PC-3 (cell line): ENCODE results near the gene WNT10A.

Experiments used
- EZH2 ChIP-seq: fragments of 300-600 bp; sonication (generic); IDR thresholded peaks from one replicate; pipeline ENCODE4 v1.6.1; 2017; ENCODE audit warnings: antibody characterized with exemption, mild to moderate bottlenecking, low read length; ENCODE audit not compliant: unreplicated experiment
- EZH2phosphoT487 ChIP-seq: fragments of 300-600 bp; sonication (generic); IDR thresholded peaks from 2 replicates; pipeline ENCODE4 v1.6.1; 2018; ENCODE audit warnings: mild to moderate bottlenecking, antibody characterized with exemption, low read length, borderline replicate concordance
- TF ChIP-seq, protein P1 (sequence below): fragments of 300-600 bp; sonication (generic); conservative IDR thresholded peaks from 2 replicates; pipeline ENCODE4 v1.5.1; 2017; ENCODE audit warnings: antibody characterized with exemption, low read depth, mild to moderate bottlenecking, low read length

DNA sequence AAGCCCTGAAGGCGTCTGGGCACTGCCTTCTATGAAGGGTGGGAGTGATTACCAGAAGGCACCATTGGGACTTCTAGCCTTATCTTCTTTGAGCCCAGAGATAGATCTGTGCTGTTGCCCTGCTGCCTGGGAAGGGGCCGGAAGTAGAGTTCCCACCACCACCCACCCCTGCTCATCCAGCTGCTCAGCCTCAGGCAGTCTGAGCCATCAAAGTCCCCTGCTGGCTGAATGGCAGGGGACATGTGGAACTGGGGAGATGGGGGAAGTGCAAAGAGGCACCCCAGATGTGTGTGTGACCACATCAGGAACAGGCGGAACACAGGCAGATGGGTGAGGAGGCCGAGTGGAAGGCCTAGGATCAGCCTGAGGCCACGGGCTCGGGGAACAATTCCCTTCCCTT is 3.3 kb upstream of the WNT10A start:
- TF ChIP-seq, protein P1, sequence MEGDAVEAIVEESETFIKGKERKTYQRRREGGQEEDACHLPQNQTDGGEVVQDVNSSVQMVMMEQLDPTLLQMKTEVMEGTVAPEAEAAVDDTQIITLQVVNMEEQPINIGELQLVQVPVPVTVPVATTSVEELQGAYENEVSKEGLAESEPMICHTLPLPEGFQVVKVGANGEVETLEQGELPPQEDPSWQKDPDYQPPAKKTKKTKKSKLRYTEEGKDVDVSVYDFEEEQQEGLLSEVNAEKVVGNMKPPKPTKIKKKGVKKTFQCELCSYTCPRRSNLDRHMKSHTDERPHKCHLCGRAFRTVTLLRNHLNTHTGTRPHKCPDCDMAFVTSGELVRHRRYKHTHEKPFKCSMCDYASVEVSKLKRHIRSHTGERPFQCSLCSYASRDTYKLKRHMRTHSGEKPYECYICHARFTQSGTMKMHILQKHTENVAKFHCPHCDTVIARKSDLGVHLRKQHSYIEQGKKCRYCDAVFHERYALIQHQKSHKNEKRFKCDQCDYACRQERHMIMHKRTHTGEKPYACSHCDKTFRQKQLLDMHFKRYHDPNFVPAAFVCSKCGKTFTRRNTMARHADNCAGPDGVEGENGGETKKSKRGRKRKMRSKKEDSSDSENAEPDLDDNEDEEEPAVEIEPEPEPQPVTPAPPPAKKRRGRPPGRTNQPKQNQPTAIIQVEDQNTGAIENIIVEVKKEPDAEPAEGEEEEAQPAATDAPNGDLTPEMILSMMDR = no peak
- TF ChIP-seq EZH2phosphoT487 (no peak), EZH2 (no peak)
